ENCODE results near the gene INPP5F.

- TF ChIP-seq EZH2 (IDR thresholded peaks at IDR 0.05; ENCODE audit: insufficient read depth, poor library complexity, severe bottlenecking) = no peak
- TF ChIP-seq EZH2phosphoT487 (IDR thresholded peaks at IDR 0.05; ENCODE audit: insufficient read depth, low read depth) = no peak
Measured at GRCh38 chr10:119689016-119689580, 36.8 kb upstream of the INPP5F start.
